Measurements from ENCODE around the gene CFAP100. TPM values are rescaled to one million over a fixed set of nuclear protein-coding genes. Genes with fewer than 3 reads are reported as not detected.

CFAP100 gene
- total RNA-seq, 1 experiment from 2014 or later = not detected

DNA sequence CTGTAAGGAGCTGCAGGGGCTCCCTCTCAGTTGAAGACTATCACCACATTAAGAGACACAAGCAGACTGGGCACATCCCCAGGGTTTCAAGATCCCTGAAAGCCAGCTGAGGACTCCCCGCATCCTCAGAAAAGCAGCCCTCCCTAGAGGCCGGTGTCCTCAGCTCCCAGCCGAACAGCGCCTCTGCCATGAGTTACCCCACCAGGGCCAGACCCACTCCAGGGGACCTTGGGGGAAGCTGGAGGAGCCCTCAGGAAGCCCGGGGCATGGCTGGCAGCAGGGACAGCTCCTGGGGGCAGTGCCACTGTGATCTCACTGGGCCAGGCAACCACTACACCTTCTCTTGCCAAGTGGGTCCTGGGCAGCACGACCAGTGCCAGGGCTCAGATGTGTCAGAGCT lies 45.6 kb upstream of the CFAP100 start:
- TF ChIP-seq, protein P1, sequence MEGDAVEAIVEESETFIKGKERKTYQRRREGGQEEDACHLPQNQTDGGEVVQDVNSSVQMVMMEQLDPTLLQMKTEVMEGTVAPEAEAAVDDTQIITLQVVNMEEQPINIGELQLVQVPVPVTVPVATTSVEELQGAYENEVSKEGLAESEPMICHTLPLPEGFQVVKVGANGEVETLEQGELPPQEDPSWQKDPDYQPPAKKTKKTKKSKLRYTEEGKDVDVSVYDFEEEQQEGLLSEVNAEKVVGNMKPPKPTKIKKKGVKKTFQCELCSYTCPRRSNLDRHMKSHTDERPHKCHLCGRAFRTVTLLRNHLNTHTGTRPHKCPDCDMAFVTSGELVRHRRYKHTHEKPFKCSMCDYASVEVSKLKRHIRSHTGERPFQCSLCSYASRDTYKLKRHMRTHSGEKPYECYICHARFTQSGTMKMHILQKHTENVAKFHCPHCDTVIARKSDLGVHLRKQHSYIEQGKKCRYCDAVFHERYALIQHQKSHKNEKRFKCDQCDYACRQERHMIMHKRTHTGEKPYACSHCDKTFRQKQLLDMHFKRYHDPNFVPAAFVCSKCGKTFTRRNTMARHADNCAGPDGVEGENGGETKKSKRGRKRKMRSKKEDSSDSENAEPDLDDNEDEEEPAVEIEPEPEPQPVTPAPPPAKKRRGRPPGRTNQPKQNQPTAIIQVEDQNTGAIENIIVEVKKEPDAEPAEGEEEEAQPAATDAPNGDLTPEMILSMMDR (conservative IDR thresholded peaks at IDR 0.05) = no peak
- no peak for TF ChIP-seq EZH2 (IDR thresholded peaks at IDR 0.05; ENCODE audit: low read depth)
- no peaks in the 10 kb centered on the region for H3K4me1 ChIP-seq (replicated peaks; ENCODE audit: insufficient read depth)
- CTCF ChIA-PET = no interaction called here
- no peaks in the 10 kb centered on the region for H3K36me3 ChIP-seq (ENCODE audit: low read depth)
- no peak overlapping the region for H3K4me3 ChIP-seq
- POLR2A ChIA-PET (ENCODE audit: unreplicated experiment) = no interaction called here
- H3F3A ChIP-seq (ENCODE audit: insufficient read depth, low read depth) = no peaks in the 10 kb centered on the region
- no peak overlapping the region for H3K4me2 ChIP-seq
- DNase-seq = no peak
- intact Hi-C loops (cut with micrococcal nuclease; ENCODE audit: unreplicated experiment) = no loop called here
- H3K79me2 ChIP-seq (ENCODE audit: low read depth) = no peaks in the 10 kb centered on the region
- H3K9me3 ChIP-seq (ENCODE audit: insufficient read depth, low read depth) = no peaks in the 10 kb centered on the region
- H4K20me1 ChIP-seq (ENCODE audit: insufficient read depth) = no peaks in the 10 kb centered on the region
- no TSS peak for BruUV-seq (replicated peaks)
- no peaks in the 10 kb centered on the region for H3K27me3 ChIP-seq (ENCODE audit: insufficient read depth, low read depth)
- no peak overlapping the region for H2AFZ ChIP-seq
- H3K9me2 ChIP-seq (ENCODE audit: insufficient read depth) = no peaks in the 10 kb centered on the region
- H3K27ac ChIP-seq = no peak overlapping the region

DNA sequence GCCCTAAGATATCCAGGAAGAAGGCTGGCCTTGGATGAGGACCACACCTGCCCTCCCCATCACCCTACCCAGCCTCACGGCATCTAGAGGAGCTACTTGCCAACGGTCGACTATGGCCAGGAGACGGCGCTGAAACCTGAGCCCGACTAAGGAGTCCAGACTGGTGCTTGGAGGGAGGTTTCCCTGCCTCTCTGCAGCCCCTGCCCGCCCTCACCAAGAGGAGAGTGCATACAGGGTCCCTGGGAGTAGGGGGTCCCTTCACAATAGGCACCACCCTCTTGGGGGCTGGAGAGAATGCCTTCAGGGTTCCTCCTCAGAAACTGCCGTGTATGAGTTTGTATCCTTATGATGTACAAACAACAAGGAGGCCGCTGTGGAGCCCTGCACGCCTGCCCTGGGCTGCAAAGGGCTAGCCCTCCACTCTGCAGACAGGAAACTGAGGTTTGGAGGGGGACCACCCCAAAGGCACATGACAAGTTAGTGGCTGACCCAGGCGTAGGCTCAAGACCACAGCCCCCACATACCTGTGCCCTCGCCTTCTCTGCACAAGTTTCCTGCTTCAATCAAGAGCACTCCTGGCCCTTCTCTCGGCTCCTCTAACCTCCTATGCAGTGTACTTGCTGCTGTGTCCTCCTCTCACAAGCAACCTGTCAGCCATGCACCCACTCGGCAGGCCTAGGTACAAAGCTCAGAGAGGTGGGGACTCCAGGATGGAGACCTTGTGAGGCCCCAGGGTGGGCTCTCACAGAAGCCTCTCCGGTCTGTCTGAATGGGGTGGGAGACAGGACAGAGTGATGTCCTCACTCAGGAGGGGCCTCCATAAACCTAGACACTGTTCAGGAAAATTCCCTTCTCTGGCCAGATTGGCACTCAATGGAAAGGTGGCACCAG lies 44.9 kb upstream of the CFAP100 start:
- TF ChIP-seq, protein P1 (conservative IDR thresholded peaks at IDR 0.05) = no peak
- TF ChIP-seq EZH2 (IDR thresholded peaks at IDR 0.05; ENCODE audit: low read depth) = no peak
- no peak overlapping the region for H3K4me2 ChIP-seq
- BruUV-seq (replicated peaks) = no TSS peak
- DNase-seq = no peak
- POLR2A ChIA-PET (ENCODE audit: unreplicated experiment) = no interaction called here
- no peaks in the 10 kb centered on the region for H3F3A ChIP-seq (ENCODE audit: insufficient read depth, low read depth)
- intact Hi-C loops (cut with micrococcal nuclease; ENCODE audit: unreplicated experiment) = loop anchor here (10.0 kb wide), 1 partner anchor 85 kb away; no protein-coding TSS in a partner anchor
- H3K79me2 ChIP-seq (ENCODE audit: low read depth) = no peaks in the 10 kb centered on the region
- H3K9me3 ChIP-seq (ENCODE audit: insufficient read depth, low read depth) = no peaks in the 10 kb centered on the region
- H3K4me3 ChIP-seq = no peak overlapping the region
- no peaks in the 10 kb centered on the region for H3K9me2 ChIP-seq (ENCODE audit: insufficient read depth)
- no peak overlapping the region for H3K27ac ChIP-seq
- no peaks in the 10 kb centered on the region for H3K4me1 ChIP-seq (replicated peaks; ENCODE audit: insufficient read depth)
- H3K27me3 ChIP-seq (ENCODE audit: insufficient read depth, low read depth) = no peaks in the 10 kb centered on the region
- H2AFZ ChIP-seq = no peak overlapping the region
- CTCF ChIA-PET = no interaction called here
- no peaks in the 10 kb centered on the region for H4K20me1 ChIP-seq (ENCODE audit: insufficient read depth)
- H3K36me3 ChIP-seq (ENCODE audit: low read depth) = no peaks in the 10 kb centered on the region

DNA sequence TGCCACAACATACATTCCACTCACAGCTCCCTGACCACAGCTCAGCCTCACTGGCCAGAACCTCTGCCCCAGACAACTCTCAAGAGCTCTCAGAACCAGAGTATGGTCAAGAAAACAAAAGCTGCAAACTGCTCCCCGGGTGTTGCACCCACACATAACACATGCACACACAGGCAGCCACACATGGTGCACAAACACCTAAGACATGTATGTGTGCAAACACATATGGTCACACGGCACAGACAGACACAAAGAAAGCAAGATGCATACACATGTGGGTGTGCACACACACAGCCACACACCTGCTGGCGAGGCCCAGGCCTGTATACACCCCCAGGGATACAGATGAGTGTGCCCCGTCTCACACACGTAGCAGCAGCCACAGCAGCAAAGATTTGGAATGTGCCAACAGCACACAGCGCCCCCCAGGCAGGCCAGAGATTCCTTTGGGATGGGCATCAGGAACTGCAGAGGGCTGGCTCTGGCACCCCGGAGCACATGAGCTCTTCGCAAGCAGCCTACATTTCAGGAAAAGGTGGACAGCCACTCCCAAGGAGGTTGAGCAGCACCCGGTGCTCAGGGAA lies 44.1 kb upstream of the CFAP100 start:
- Histone ChIP-seq H3F3A (ENCODE audit: insufficient read depth, low read depth) (no peaks in the 10 kb centered on the region), H3K9me2 (ENCODE audit: insufficient read depth) (no peaks in the 10 kb centered on the region), H3K27me3 (ENCODE audit: insufficient read depth, low read depth) (0 out of 2 replicates have a peak, but pooled peaks cover under 1% of the 10 kb centered on the region), H3K4me1 (replicated peaks; ENCODE audit: insufficient read depth) (no peaks in the 10 kb centered on the region), H3K27ac (no peak overlapping the region), H3K79me2 (ENCODE audit: low read depth) (no peaks in the 10 kb centered on the region), H2AFZ (no peak overlapping the region), H3K36me3 (ENCODE audit: low read depth) (no peaks in the 10 kb centered on the region), H3K4me2 (no peak overlapping the region), H3K9me3 (ENCODE audit: insufficient read depth, low read depth) (no peaks in the 10 kb centered on the region), H3K4me3 (no peak overlapping the region), H4K20me1 (ENCODE audit: insufficient read depth) (no peaks in the 10 kb centered on the region)
- intact Hi-C loops (cut with micrococcal nuclease; ENCODE audit: unreplicated experiment) = loop anchor here (10.0 kb wide), 1 partner anchor 86 kb away; no protein-coding TSS in a partner anchor
- POLR2A ChIA-PET (ENCODE audit: unreplicated experiment) = no interaction called here
- TF ChIP-seq EZH2 (IDR thresholded peaks at IDR 0.05; ENCODE audit: low read depth) = no peak
- TF ChIP-seq, protein P1 (conservative IDR thresholded peaks at IDR 0.05) = no peak
- CTCF ChIA-PET = interaction anchor here (0.6 kb wide), 1 partner anchor 20 kb away, joined by 3 read pairs; no protein-coding TSS in a partner anchor
- DNase-seq = no peak
- BruUV-seq (replicated peaks) = no TSS peak

Data from PC-9 (cell line).